PFSK-1 (cell line): ENCODE measurements around the gene ADAMTSL1.

Source experiments
- POLR2AphosphoS5 ChIP-seq: IDR thresholded peaks from 2 replicates; pipeline ENCODE4 v1.6.1; 2012; ENCODE audit warnings: low read depth, mild to moderate bottlenecking, control low read depth, low read length, moderate library complexity
- REST ChIP-seq, 2 experiments: IDR thresholded peaks; 2 replicates each; pipeline versions ENCODE4 v1.6.1 to v1.8.0; 2011 to 2012; ENCODE audit warnings: low read depth in 2 of 2, low read length in 2 of 2, control low read depth in 1 of 2, inconsistent platforms in 1 of 2, mild to moderate bottlenecking in 1 of 2, moderate library complexity in 1 of 2; ENCODE audit not compliant: insufficient read depth in 1 of 2
- TAF1 ChIP-seq: IDR thresholded peaks from 2 replicates; pipeline ENCODE4 v1.6.1; 2012; ENCODE audit warnings: low read length, control low read depth, borderline replicate concordance; ENCODE audit not compliant: insufficient read depth

- TF ChIP-seq POLR2AphosphoS5 (no peak), REST (IDR thresholded peaks at IDR 0.05; ENCODE audit: insufficient read depth in 1 of 2, low read depth in 2 of 2, low read length in 2 of 2) (no peak), TAF1 (no peak)
Observed at GRCh38 chr9:18847576-18848275, 373.8 kb downstream of the ADAMTSL1 start.
